ENCODE measurements around the gene LGALS12.

The LGALS12 gene, protein sequence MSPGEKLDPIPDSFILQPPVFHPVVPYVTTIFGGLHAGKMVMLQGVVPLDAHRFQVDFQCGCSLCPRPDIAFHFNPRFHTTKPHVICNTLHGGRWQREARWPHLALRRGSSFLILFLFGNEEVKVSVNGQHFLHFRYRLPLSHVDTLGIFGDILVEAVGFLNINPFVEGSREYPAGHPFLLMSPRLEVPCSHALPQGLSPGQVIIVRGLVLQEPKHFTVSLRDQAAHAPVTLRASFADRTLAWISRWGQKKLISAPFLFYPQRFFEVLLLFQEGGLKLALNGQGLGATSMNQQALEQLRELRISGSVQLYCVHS

GRCh38 chr11:63505857-63506528 lies at the start of gene LGALS12:
Gene LGALS12 (plus strand): TSS chr11:63506084. CDS start chr11:63506459, 375 bp downstream.
- H3K27ac ChIP-seq: no peak within 1 kb of the TSS
- H3K4me3 ChIP-seq (ENCODE audit: low read depth, low read length): no peak within 1 kb of the TSS
- H3K27me3 ChIP-seq (replicated peaks): no peaks in the 10 kb centered on the region
- DNase-seq: no peak
- TF ChIP-seq, protein P1, sequence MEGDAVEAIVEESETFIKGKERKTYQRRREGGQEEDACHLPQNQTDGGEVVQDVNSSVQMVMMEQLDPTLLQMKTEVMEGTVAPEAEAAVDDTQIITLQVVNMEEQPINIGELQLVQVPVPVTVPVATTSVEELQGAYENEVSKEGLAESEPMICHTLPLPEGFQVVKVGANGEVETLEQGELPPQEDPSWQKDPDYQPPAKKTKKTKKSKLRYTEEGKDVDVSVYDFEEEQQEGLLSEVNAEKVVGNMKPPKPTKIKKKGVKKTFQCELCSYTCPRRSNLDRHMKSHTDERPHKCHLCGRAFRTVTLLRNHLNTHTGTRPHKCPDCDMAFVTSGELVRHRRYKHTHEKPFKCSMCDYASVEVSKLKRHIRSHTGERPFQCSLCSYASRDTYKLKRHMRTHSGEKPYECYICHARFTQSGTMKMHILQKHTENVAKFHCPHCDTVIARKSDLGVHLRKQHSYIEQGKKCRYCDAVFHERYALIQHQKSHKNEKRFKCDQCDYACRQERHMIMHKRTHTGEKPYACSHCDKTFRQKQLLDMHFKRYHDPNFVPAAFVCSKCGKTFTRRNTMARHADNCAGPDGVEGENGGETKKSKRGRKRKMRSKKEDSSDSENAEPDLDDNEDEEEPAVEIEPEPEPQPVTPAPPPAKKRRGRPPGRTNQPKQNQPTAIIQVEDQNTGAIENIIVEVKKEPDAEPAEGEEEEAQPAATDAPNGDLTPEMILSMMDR (IDR thresholded peaks at IDR 0.05; ENCODE audit: low read depth, low read length, missing control alignments): no peak
- H3K36me3 ChIP-seq (replicated peaks): no peaks in the 10 kb centered on the region
- in situ Hi-C loops (cut with HindIII; ENCODE audit: low pct_ligation_motif_present, low sequenced_read_pairs): no loop called here

- Histone ChIP-seq H3K27ac (no peak overlapping the region), H3K4me3 (ENCODE audit: low read depth, low read length) (no peak overlapping the region), H3K36me3 (replicated peaks) (no peaks in the 10 kb centered on the region), H3K27me3 (replicated peaks) (peaks cover 3% of the 10 kb centered on the region)
- DNase-seq: no peak
- TF ChIP-seq, protein P1 (IDR thresholded peaks at IDR 0.05; ENCODE audit: low read depth, low read length, missing control alignments): no peak
- in situ Hi-C loops (cut with HindIII; ENCODE audit: low pct_ligation_motif_present, low sequenced_read_pairs): no loop called here
Measured at GRCh38 chr11:63459586-63459985, 46.3 kb upstream of the LGALS12 start.

DNA sequence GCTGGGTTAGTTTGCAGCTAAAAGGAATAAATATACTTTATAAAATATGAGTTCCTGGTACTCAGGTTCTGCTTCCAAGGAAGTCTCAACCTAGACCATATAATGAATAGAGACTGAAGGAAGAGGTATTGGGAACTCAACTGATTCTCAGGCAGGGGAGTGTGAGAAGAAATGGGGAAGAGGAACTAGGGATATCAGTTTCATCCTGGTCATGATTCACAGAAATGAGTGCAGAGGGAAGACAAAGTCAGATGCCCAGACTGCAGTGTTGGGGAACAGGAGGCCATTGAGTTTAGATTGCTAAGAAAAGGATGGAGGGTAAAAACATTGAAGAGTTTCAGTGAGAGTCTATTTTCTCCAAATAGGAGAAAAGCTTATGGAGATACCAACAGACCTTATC lies 43.7 kb upstream of the LGALS12 start:
- no peak for DNase-seq
- Histone ChIP-seq H3K27me3 (replicated peaks) (peaks cover 3% of the 10 kb centered on the region), H3K36me3 (replicated peaks) (no peaks in the 10 kb centered on the region), H3K27ac (no peak overlapping the region), H3K4me3 (ENCODE audit: low read depth, low read length) (no peak overlapping the region)
- TF ChIP-seq, protein P1 (IDR thresholded peaks at IDR 0.05; ENCODE audit: low read depth, low read length, missing control alignments): no peak
- in situ Hi-C loops (cut with HindIII; ENCODE audit: low pct_ligation_motif_present, low sequenced_read_pairs): no loop called here

GRCh38 chr11:63470311-63470710 lies 35.6 kb upstream of the LGALS12 start:
- H3K36me3 ChIP-seq (replicated peaks): no peaks in the 10 kb centered on the region
- no peak for DNase-seq
- H3K4me3 ChIP-seq (ENCODE audit: low read depth, low read length): no peak overlapping the region
- in situ Hi-C loops (cut with HindIII; ENCODE audit: low pct_ligation_motif_present, low sequenced_read_pairs): no loop called here
- TF ChIP-seq, protein P1 (IDR thresholded peaks at IDR 0.05; ENCODE audit: low read depth, low read length, missing control alignments): no peak
- H3K27me3 ChIP-seq (replicated peaks): no peaks in the 10 kb centered on the region
- H3K27ac ChIP-seq: no peak overlapping the region

DNA sequence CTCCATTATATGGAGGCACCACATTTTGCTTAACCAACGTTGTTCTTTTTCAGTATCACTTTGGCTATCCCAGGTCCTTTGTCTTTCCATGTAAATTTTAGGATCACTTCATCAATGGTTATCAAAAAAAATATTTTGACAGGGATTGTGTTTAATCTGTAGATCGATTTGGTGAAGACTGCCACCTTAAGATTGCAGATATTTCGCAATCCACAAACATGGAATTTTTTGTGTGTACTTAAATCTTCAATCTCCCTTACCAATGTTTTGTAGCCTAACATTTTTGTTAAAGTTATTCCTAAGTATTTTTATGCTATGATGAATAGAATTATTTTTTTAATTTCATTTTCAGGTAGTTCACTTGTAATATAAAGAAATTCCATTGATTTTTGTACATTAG lies 33.5 kb upstream of the LGALS12 start:
- no peaks in the 10 kb centered on the region for H3K36me3 ChIP-seq (replicated peaks)
- H3K27me3 ChIP-seq (replicated peaks): no peaks in the 10 kb centered on the region
- no peak overlapping the region for H3K4me3 ChIP-seq (ENCODE audit: low read depth, low read length)
- TF ChIP-seq, protein P1 (IDR thresholded peaks at IDR 0.05; ENCODE audit: low read depth, low read length, missing control alignments): no peak
- in situ Hi-C loops (cut with HindIII; ENCODE audit: low pct_ligation_motif_present, low sequenced_read_pairs): no loop called here
- no peak for DNase-seq
- H3K27ac ChIP-seq: no peak overlapping the region

Measured in brain microvascular endothelial cell (primary cell).